Kidney (tissue), 14 donors: ENCODE data around the gene SMPDL3A. TPM values are rescaled to one million over a fixed set of nuclear protein-coding genes. Genes with fewer than 3 reads are reported as not detected.

Experiments
- DNase-seq, 5 donors: peaks; one replicate each; pipeline ENCODE4 v3.0.0-alpha.2; 2013 to 2020
- FAIRE-seq: peaks from 2 replicates; lab custom pipeline; 2012; peaks lifted over from hg19 to GRCh38; lab: Jason Lieb, UNC
- H3K27ac ChIP-seq, 2 donors: one replicate each; pipeline ENCODE4 v1.7.0; 2013; ENCODE audit warnings: low read depth in 2 of 2, low read length in 2 of 2, inconsistent platforms in 1 of 2
- H3K27me3 ChIP-seq: one replicate; pipeline ENCODE4 v1.7.1; 2013; ENCODE audit warnings: low read length, inconsistent platforms; ENCODE audit not compliant: control insufficient read depth, insufficient read depth
- H3K36me3 ChIP-seq, 3 donors: one replicate each; pipeline versions ENCODE4 v1.7.0 to v1.7.1; 2013; ENCODE audit warnings: low read length in 3 of 3, control low read depth in 1 of 3, inconsistent platforms in 1 of 3; ENCODE audit not compliant: insufficient read depth in 3 of 3, control insufficient read depth in 2 of 3
- H3K4me1 ChIP-seq, 3 donors: one replicate each; pipeline versions ENCODE4 v1.7.0 to v1.7.1; 2013; ENCODE audit warnings: low read length in 3 of 3, inconsistent platforms in 1 of 3, low read depth in 1 of 3; ENCODE audit not compliant: control insufficient read depth in 2 of 3, insufficient read depth in 2 of 3
- H3K4me3 ChIP-seq, 3 donors: one replicate each; pipeline versions ENCODE4 v1.7.0 to v1.8.1; 2013; ENCODE audit warnings: low read length in 3 of 3, control low read depth in 1 of 3, inconsistent platforms in 1 of 3
- H3K9ac ChIP-seq, 3 donors: one replicate each; pipeline versions ENCODE4 v1.7.0 to v1.7.1; 2013; ENCODE audit warnings: low read length in 3 of 3, control low read depth in 1 of 3, inconsistent platforms in 1 of 3
- H3K9me3 ChIP-seq, 3 donors: one replicate each; pipeline versions ENCODE4 v1.7.0 to v1.7.1; 2013; ENCODE audit warnings: low read length in 3 of 3, control low read depth in 1 of 3, inconsistent platforms in 1 of 3; ENCODE audit not compliant: control insufficient read depth in 2 of 3, insufficient read depth in 1 of 3
- intact Hi-C: fragments of 100-400 bp; cut with DNase I; formaldehyde crosslinking; loops from one replicate; pipeline ENCODE4 v1.11.1; 2022
- polyA plus RNA-seq: library from polyadenylated mRNA; stranded (reverse); fragments of 350-450 nt; fragmentation: Illumina TruSeq; extraction: RNeasy Lipid Tissue Mini Kit (QIAGEN cat#74804); gene quantifications from one replicate; pipeline ENCODE4 v1.2.3, GENCODE V29; 2014; ENCODE audit warnings: low read depth, low replicate concordance; ENCODE audit not compliant: insufficient read depth
- total RNA-seq: library from RNA; stranded (reverse); fragmentation: NEBNext Ultra II Directional; extraction: Animal tissue kit (Norgen Biotek cat#: 25700); gene quantifications from one replicate; pipeline ENCODE4 v1.2.1, GENCODE V29; 2021
- TF ChIP-seq, protein P1 (sequence below): IDR thresholded peaks from 3 replicates; pipeline ENCODE4 v1.5.1; 2012; ENCODE audit warnings: mild to moderate bottlenecking, moderate library complexity, borderline replicate concordance; ENCODE audit not compliant: insufficient read depth; ENCODE audit errors: extremely low read depth
- donor health status: control.
- donor health status: control.
- donor health status: control.
- donor health status: control.
- donor health status: control.
- donor health status: DM: yes; HTN: yes; CAD: no.
- donor health status: Normal renal cell carcinoma (clear cell type).

The SMPDL3A gene
- total and polyA plus RNA-seq, 2 donors from 2014 or later: 10.7 to 14.1 TPM

DNA sequence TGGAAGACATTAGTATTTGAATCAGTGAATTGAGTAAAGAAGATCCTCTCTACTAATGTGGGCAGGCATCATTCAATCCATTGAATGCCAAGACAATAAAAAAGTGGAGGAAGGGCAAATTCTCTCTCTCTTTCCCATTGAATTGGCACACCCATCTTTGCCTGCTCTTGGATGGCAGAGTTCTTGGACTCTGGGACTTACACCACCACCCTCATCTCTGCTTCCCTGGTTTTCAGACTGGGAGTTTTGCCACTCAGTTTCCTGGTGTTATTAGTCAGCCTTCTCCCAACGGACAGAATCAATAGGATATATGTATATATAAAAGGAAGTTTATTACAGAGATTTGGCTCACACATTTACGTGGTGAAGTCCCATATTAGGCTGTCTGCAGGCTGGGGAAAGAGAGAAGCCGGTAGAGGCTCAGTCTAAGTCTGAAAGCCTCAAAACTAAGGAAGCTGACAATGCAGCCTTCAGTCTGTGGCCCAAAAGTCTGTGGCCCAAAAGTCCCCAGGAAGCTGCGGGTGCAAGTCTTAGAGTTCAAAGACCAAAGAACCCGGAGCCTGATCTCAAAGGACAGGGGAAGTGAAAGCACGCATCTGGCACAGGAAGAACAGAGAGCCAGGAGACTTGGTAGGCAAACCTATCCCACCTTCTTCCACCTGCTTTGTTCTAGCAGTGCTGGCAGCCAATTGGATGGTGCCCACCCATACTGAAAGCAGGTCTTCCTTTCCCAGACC, 64.4 kb downstream of the SMPDL3A start:
- H3K27ac ChIP-seq: no peak overlapping the region
- FAIRE-seq (no peak), DNase-seq (no peak)
- H3K4me3 ChIP-seq: no peak overlapping the region
- intact Hi-C loops: no loop called here
- no peaks in the 10 kb centered on the region for H3K27me3 ChIP-seq
- TF ChIP-seq, protein P1, sequence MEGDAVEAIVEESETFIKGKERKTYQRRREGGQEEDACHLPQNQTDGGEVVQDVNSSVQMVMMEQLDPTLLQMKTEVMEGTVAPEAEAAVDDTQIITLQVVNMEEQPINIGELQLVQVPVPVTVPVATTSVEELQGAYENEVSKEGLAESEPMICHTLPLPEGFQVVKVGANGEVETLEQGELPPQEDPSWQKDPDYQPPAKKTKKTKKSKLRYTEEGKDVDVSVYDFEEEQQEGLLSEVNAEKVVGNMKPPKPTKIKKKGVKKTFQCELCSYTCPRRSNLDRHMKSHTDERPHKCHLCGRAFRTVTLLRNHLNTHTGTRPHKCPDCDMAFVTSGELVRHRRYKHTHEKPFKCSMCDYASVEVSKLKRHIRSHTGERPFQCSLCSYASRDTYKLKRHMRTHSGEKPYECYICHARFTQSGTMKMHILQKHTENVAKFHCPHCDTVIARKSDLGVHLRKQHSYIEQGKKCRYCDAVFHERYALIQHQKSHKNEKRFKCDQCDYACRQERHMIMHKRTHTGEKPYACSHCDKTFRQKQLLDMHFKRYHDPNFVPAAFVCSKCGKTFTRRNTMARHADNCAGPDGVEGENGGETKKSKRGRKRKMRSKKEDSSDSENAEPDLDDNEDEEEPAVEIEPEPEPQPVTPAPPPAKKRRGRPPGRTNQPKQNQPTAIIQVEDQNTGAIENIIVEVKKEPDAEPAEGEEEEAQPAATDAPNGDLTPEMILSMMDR: no peak
- H3K4me1 ChIP-seq: no peaks in the 10 kb centered on the region
- H3K9ac ChIP-seq: no peak overlapping the region
- H3K36me3 ChIP-seq: no peaks in the 10 kb centered on the region
- H3K9me3 ChIP-seq: no peaks in the 10 kb centered on the region

Other genes starting within 250 kb of the SMPDL3A start
- 5.3 TPM for gene PKIB, start 178.9 kb upstream of the SMPDL3A start, total RNA-seq
- 5.1 TPM for gene PKIB, start 178.9 kb upstream of the SMPDL3A start, polyA plus RNA-seq
- gene FABP7, start 9.5 kb upstream of the SMPDL3A start, total RNA-seq: not detected
- not detected for gene FABP7, start 9.5 kb upstream of the SMPDL3A start, polyA plus RNA-seq
- gene CLVS2, start 207.0 kb downstream of the SMPDL3A start, total RNA-seq: not detected
- gene CLVS2, start 207.0 kb downstream of the SMPDL3A start, polyA plus RNA-seq: not detected